CD14-positive monocyte (primary cell): ENCODE data around the gene AHSA1. TPM values are rescaled to one million over a fixed set of nuclear protein-coding genes. Genes with fewer than 3 reads are reported as not detected.
A peak's percentile ranks its signal among the peaks of the same experiment; 100 is the strongest.

Source experiments
- DNase-seq, 3 donors: peaks; one replicate each; pipeline ENCODE4 v3.0.0-alpha.2; 2011 to 2022
- H2AFZ ChIP-seq: 2 replicates; pipeline ENCODE4 v1.6.0; 2012; ENCODE audit warnings: mild to moderate bottlenecking, low read depth, low read length, inconsistent platforms; ENCODE audit not compliant: insufficient read depth, poor library complexity, severe bottlenecking
- H3K27ac ChIP-seq, 2 donors: 1 replicate in 1 of 2; 2 replicates in 1 of 2; pipeline ENCODE4 v1.5.1; 2012 to 2013; ENCODE audit warnings: low read length in 2 of 2, control low read depth in 1 of 2, inconsistent platforms in 1 of 2, low read depth in 1 of 2, mild to moderate bottlenecking in 1 of 2
- H3K27me3 ChIP-seq, 2 donors: one replicate each; pipeline versions ENCODE4 v1.6.0 to v1.6.1; 2011 to 2013; ENCODE audit warnings: low read length in 2 of 2; ENCODE audit not compliant: control insufficient read depth in 2 of 2, insufficient read depth in 2 of 2
- H3K36me3 ChIP-seq, 2 donors: replicated peaks in 1 of 2; 1 replicate in 1 of 2; 2 replicates in 1 of 2; pipeline versions ENCODE4 v1.5.1 to v1.6.1; 2012 to 2013; ENCODE audit warnings: low read length in 2 of 2, control low read depth in 1 of 2, inconsistent platforms in 1 of 2, mild to moderate bottlenecking in 1 of 2; ENCODE audit not compliant: insufficient read depth in 2 of 2, control insufficient read depth in 1 of 2
- H3K4me1 ChIP-seq, 2 donors: 1 replicate in 1 of 2; 2 replicates in 1 of 2; pipeline versions ENCODE4 v1.5.1 to v1.6.1; 2012 to 2013; ENCODE audit warnings: low read length in 2 of 2, control low read depth in 1 of 2, inconsistent platforms in 1 of 2, mild to moderate bottlenecking in 1 of 2, moderate library complexity in 1 of 2; ENCODE audit not compliant: insufficient read depth in 2 of 2, control insufficient read depth in 1 of 2
- H3K4me2 ChIP-seq: replicated peaks from 2 replicates; pipeline ENCODE3; 2012; ENCODE audit warnings: low read length, moderate library complexity, mild to moderate bottlenecking; ENCODE audit not compliant: poor library complexity, severe bottlenecking; ENCODE audit errors: extremely low read depth
- H3K4me3 ChIP-seq, 3 experiments: fragments of 200-600 bp in 1 of 3; sonication (generic) in 1 of 3; replicated peaks in 1 of 3; 1 replicate in 2 of 3; 2 replicates in 1 of 3; pipeline ENCODE4 v1.5.1; 2011 to 2013; ENCODE audit warnings: low read length in 3 of 3, mild to moderate bottlenecking in 3 of 3, control low read depth in 2 of 3, low read depth in 2 of 3, inconsistent platforms in 1 of 3, moderate library complexity in 1 of 3
- H3K79me2 ChIP-seq: 2 replicates; pipeline ENCODE4 v1.6.0; 2012; ENCODE audit warnings: mild to moderate bottlenecking, control low read depth, inconsistent platforms, low read length, moderate library complexity; ENCODE audit not compliant: insufficient read depth
- H3K9ac ChIP-seq: 2 replicates; pipeline ENCODE4 v1.6.0; 2017; ENCODE audit warnings: low read length, mild to moderate bottlenecking; ENCODE audit not compliant: insufficient read depth, poor library complexity, severe bottlenecking
- H3K9me3 ChIP-seq, 2 donors: replicated peaks in 1 of 2; 1 replicate in 1 of 2; 2 replicates in 1 of 2; pipeline versions ENCODE4 v1.5.1 to v1.6.1; 2012 to 2013; ENCODE audit warnings: low read length in 2 of 2, control low read depth in 1 of 2; ENCODE audit not compliant: control insufficient read depth in 1 of 2, insufficient read depth in 1 of 2
- H4K20me1 ChIP-seq: 2 replicates; pipeline ENCODE4 v1.6.0; 2012; ENCODE audit warnings: mild to moderate bottlenecking, low read length, control low read depth, moderate library complexity; ENCODE audit not compliant: insufficient read depth
- H3K27ac Mint-ChIP-seq, 7 donors: one replicate each; pipeline ENCODE4 v1.8.0; 2020; ENCODE audit warnings: mild to moderate bottlenecking in 7 of 7, mixed read lengths in 7 of 7, moderate library complexity in 6 of 7, inconsistent platforms in 2 of 7
- H3K27me3 Mint-ChIP-seq, 3 donors: one replicate each; pipeline ENCODE4 v1.8.0; 2021 to 2022; ENCODE audit warnings: low read depth in 3 of 3, mild to moderate bottlenecking in 3 of 3, mixed read lengths in 3 of 3, moderate library complexity in 3 of 3, inconsistent platforms in 1 of 3
- H3K36me3 Mint-ChIP-seq, 2 donors: one replicate each; pipeline ENCODE4 v1.8.0; 2020; ENCODE audit warnings: mixed read lengths in 2 of 2, inconsistent platforms in 1 of 2, mild to moderate bottlenecking in 1 of 2
- H3K4me1 Mint-ChIP-seq: one replicate; pipeline ENCODE4 v1.8.0; 2020; ENCODE audit warnings: mild to moderate bottlenecking, mixed read lengths
- H3K4me3 Mint-ChIP-seq, 2 donors: one replicate each; pipeline ENCODE4 v1.8.0; 2020; ENCODE audit warnings: mild to moderate bottlenecking in 2 of 2, mixed read lengths in 2 of 2, moderate library complexity in 1 of 2
- H3K9me3 Mint-ChIP-seq, 7 donors: one replicate each; pipeline ENCODE4 v1.8.0; 2020 to 2022; ENCODE audit warnings: mixed read lengths in 7 of 7, mild to moderate bottlenecking in 6 of 7, moderate library complexity in 6 of 7, inconsistent platforms in 2 of 7
- CTCF ChIP-seq: fragments of 200-600 bp; IDR thresholded peaks from one replicate; pipeline ENCODE4 v1.8.0; 2022; ENCODE audit warnings: antibody characterized with exemption, mild to moderate bottlenecking
- WGBS: methylation state at CpG from one replicate; pipeline ENCODE4 v1.1.5; 2013; ENCODE audit warnings: missing lambda C conversion rate; ENCODE audit not compliant: insufficient coverage; 5-methylcytosine and 5-hydroxymethylcytosine counted together
- intact Hi-C, 2 donors: fragments of 100-400 bp; cut with micrococcal nuclease; formaldehyde crosslinking; loops; one replicate each; pipeline versions ENCODE4 v1.15.0 to v1.15.1; 2023
- polyA minus RNA-seq: library from RNA; depleted of rRNA, polyadenylated mRNA; stranded (reverse); fragments of >200 nt; gene quantifications from 2 replicates; pipeline ENCODE4 v1.2.3, GENCODE V29; 2012
- polyA plus RNA-seq, 3 donors: library from polyadenylated mRNA; depleted of rRNA in 1 of 3; unstranded in 2 of 3; stranded (reverse) in 1 of 3; fragments of 300-500 nt in 2 of 3; fragments of >200 nt in 1 of 3; fragmentation: Illumina TruSeq in 2 of 3; gene quantifications; 1 replicate in 2 of 3; 2 replicates in 1 of 3; pipeline ENCODE4 v1.2.3, GENCODE V29; 2012 to 2021
- total RNA-seq, 12 experiments: library from RNA in 1 of 12; stranded (reverse) in 1 of 12; fragments of 120-200 nt in 1 of 12; gene quantifications; one replicate each; pipeline ENCODE4 v1.2.4 and lab custom pipeline; 2013 to 2026; ENCODE audit warnings: mixed read lengths in 6 of 12, inconsistent platforms in 1 of 12

The AHSA1 gene
- total RNA-seq (2013): 83.6 TPM
- 10 to 100 TPM; 59.5 to 72.5 (median 71.5) TPM for polyA plus RNA-seq
- 32.0 and 57.2 TPM in 2 replicates for polyA minus RNA-seq
- total RNA-seq (lab: John Stamatoyannopoulos, UW): 16.3 to 126 (median 32.5) reads per million in 11 experiments

GRCh38 chr14:77457522-77458248 lies at the start of gene AHSA1, which contains the start of gene VIPAS39:
TSS of gene AHSA1 (plus strand) at chr14:77458093. CDS start at chr14:77458190, 97 bp downstream.
TSS of gene VIPAS39 (minus strand) at chr14:77457601. CDS start at chr14:77454102, 3,499 bp downstream.
- H3K9me3 ChIP-seq: no peaks in the 10 kb centered on the region

More at GRCh38 chr14:77457522-77458248, at the start of gene AHSA1, which contains the start of gene VIPAS39:
- Histone ChIP-seq H3K36me3 (peaks cover 34 to 41% of the 10 kb centered on the region in 2 donors), H3K27me3 (no peaks in the 10 kb centered on the region), H3K79me2 (peaks cover 61% of the 10 kb centered on the region), H2AFZ (peak within 1 kb of the TSS; percentile 95), H3K4me3 (peak within 1 kb of the TSS; percentile 80 to 92 (median 87)), H3K4me2 (peak within 1 kb of the TSS; percentile 96), H3K4me1 (peaks cover 19 to 31% of the 10 kb centered on the region in 2 donors), H3K9ac (peak within 1 kb of the TSS; percentile 80), H3K27ac (peak within 1 kb of the TSS; percentile 66 to 85), H4K20me1 (peaks cover 21% of the 10 kb centered on the region)
- H3K4me1 Mint-ChIP-seq: peaks cover 25% of the 10 kb centered on the region
- DNase-seq: peak; percentile 96 to 98 (median 97)
- intact Hi-C loops: loop anchor here (2.0 to 5.0 kb wide), 5 partner anchors 80 to 303 kb away; partner anchors contain the start of genes GSTZ1 (in 2 of the 2), POMT2 (in 2 of the 2), SAMD15 (in 2 of the 2) and TMED8 (in 2 of the 2)
- H3K9me3 Mint-ChIP-seq: peaks cover 0 to 2% (median 0%) of the 10 kb centered on the region in 7 donors
- H3K4me3 Mint-ChIP-seq: peak within 1 kb of the TSS; percentile 100
- TF ChIP-seq CTCF: no peak
- H3K36me3 Mint-ChIP-seq: peaks cover 37 to 41% of the 10 kb centered on the region in 2 donors
- H3K27ac Mint-ChIP-seq: peak within 1 kb of the TSS; percentile 96 to 100 (median 99)
- H3K27me3 Mint-ChIP-seq: no peaks in the 10 kb centered on the region
- WGBS: 0% methylated on average over 38 of the region's 50 CpGs
